ENCODE measurements around the gene PDE5A. TPM values are rescaled to one million over a fixed set of nuclear protein-coding genes. Genes with fewer than 3 reads are reported as not detected.

The PDE5A gene
- total RNA-seq, 2 experiments from 2014 or later, result 0.13 TPM; not detected in 1

DNA sequence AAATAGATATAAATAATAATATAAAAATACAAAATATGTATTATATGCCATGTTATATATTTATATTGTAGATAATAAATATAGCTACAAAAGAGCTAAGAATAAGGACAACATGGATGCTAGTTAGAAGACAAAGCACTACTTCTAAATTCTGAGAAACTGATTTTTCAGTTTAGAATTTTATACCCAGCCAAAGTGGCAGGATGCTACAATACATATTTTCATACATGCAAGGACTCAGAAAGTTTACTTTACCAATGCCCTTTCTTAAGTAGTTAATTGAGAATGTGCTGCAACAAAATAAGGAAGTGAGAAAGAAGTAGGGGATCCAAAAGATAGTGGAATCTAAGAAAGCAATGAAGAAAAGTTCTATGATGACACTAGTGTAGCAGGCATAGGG, 64.5 kb downstream of the PDE5A start:
- peaks cover 24% of the 10 kb centered on the region for H3K9me3 Mint-ChIP-seq (ENCODE audit: insufficient read depth)
- DNase-seq (no peak), ATAC-seq (no peak)
- H3K4me1 Mint-ChIP-seq (ENCODE audit: low read depth), result no peaks in the 10 kb centered on the region
- H3K27ac Mint-ChIP-seq, result no peak overlapping the region
- no peaks in the 10 kb centered on the region for H3K27me3 Mint-ChIP-seq (ENCODE audit: low read depth)
- H3K36me3 Mint-ChIP-seq (ENCODE audit: low read depth), result no peaks in the 10 kb centered on the region
- ChIA-PET CTCF (no interaction called here), POLR2A (no interaction called here)
- no peak overlapping the region for H3K4me3 Mint-ChIP-seq

DNA sequence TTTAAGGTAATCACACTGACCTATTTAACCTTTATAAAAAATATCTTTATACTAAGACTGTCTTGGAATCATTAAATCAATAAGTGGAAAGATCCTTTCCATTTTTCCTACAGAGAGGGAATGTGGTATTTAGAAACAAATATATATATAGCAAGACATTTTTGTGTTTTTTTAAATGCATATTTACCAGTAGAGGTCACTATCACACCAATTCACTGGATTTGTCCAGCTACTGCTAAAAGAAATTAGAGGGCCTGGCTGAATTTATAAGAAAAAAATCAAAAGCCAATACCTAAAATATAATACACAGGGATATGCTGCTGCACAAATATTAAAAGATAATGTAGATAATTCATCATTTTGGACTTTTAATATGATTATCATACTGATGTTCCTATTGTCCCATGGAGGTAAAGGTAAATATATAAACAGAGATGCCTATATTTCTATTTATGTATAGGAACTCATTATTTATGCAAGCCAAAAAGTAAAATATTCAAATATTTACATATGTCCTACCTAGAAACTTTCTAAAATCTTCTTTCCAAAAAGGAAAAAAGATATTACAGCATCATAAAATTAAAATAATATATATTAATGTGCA, 69.5 kb downstream of the PDE5A start:
- ChIA-PET POLR2A (no interaction called here), CTCF (interaction anchor here (0.7 to 3.8 kb wide), 4 partner anchors 69 to 509 kb away, joined by 3 to 20 read pairs (median 5); partner anchors contain the start of gene PDE5A)
- H3K9me3 Mint-ChIP-seq (ENCODE audit: insufficient read depth), result peaks cover 14% of the 10 kb centered on the region
- H3K4me1 Mint-ChIP-seq (ENCODE audit: low read depth), result no peaks in the 10 kb centered on the region
- H3K27me3 Mint-ChIP-seq (ENCODE audit: low read depth), result no peaks in the 10 kb centered on the region
- DNase-seq (no peak), ATAC-seq (no peak)
- H3K4me3 Mint-ChIP-seq, result no peak overlapping the region
- no peaks in the 10 kb centered on the region for H3K36me3 Mint-ChIP-seq (ENCODE audit: low read depth)
- H3K27ac Mint-ChIP-seq, result no peak overlapping the region

DNA sequence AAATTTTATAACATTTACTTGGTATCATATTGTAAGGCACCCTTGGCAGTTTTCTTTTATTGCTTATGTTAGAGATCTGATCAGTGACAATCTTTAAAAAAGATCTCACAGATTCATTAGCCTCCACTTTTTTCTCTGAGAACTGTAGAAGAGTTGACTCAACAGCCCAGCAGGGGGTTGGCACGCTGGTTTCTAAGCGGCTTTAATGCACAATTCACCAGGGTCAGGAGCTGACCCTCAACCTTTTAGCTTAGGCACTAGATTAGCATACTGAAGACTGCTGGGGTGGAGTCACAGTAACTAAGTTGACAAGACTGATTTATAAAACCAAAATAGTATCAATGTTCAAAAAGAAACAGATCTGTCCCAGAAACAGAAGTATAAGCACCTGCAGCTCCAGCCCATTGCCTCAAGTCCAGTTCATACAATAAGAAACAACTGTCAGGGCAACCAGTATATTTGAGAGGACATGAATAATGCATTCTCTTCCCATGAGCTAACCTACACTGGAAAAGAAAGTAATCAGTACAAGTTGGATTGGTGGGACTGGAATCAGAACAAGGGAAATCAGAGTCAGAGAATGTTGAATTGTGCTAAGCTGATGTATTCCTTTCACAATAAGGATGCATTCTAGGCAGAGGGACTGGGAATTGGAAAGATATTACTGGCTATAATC, 77.6 kb downstream of the PDE5A start:
- Mint-ChIP-seq H3K9me3 (ENCODE audit: insufficient read depth) (no peaks in the 10 kb centered on the region), H3K36me3 (ENCODE audit: low read depth) (peaks cover 2% of the 10 kb centered on the region), H3K27ac (no peak overlapping the region), H3K4me3 (no peak overlapping the region), H3K4me1 (ENCODE audit: low read depth) (no peaks in the 10 kb centered on the region), H3K27me3 (ENCODE audit: low read depth) (no peaks in the 10 kb centered on the region)
- DNase-seq, result no peak
- no peak for ATAC-seq
- ChIA-PET CTCF (no interaction called here), POLR2A (no interaction called here)

DNA sequence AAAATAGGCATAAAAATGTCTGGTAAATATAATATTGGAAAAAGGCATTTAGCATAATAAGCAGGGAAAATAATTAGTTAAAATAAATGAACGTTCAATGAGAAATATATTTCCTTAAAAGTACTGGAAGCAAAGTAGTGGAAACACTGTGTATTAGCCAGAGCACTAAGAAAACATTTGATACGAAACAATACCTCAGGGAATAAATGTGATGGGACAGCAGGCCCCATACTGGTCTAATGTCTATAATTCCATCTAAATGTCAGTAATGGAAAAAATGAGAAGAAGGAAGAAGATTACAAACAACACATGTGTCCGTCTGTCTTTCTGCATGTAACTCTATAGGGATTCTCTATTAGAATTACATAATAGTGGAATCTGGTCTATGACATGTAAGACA, 79.0 kb downstream of the PDE5A start:
- no peaks in the 10 kb centered on the region for H3K27me3 Mint-ChIP-seq (ENCODE audit: low read depth)
- DNase-seq, result no peak
- ATAC-seq, result no peak
- POLR2A ChIA-PET, result no interaction called here
- no peaks in the 10 kb centered on the region for H3K9me3 Mint-ChIP-seq (ENCODE audit: insufficient read depth)
- no peak overlapping the region for H3K4me3 Mint-ChIP-seq
- H3K4me1 Mint-ChIP-seq (ENCODE audit: low read depth), result no peaks in the 10 kb centered on the region
- CTCF ChIA-PET, result no interaction called here
- peaks cover 2% of the 10 kb centered on the region for H3K36me3 Mint-ChIP-seq (ENCODE audit: low read depth)
- H3K27ac Mint-ChIP-seq, result no peak overlapping the region

DNA sequence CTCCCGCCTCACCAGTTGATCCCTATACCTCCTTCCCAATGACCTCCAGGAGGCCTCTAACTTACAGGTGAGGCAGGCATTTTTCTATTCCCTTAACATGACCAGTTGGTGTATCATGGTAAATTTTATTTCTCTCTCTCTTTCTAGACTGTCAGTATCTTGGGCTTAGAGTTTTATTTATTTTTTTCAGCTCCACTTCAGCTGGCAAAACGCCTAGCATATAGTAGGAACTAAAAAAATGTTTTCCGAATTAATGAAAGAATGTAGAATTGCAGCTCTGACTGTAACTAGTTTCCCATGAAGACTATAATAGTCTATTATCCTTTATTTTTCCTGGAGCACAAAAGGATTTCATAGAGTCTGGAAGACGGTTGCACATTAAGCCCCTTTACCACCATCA, 84.8 kb downstream of the PDE5A start:
- ATAC-seq (no peak), DNase-seq (no peak)
- Mint-ChIP-seq H3K36me3 (ENCODE audit: low read depth) (no peaks in the 10 kb centered on the region), H3K4me3 (no peak overlapping the region), H3K4me1 (ENCODE audit: low read depth) (no peaks in the 10 kb centered on the region), H3K9me3 (ENCODE audit: insufficient read depth) (no peaks in the 10 kb centered on the region), H3K27ac (no peak overlapping the region), H3K27me3 (ENCODE audit: low read depth) (no peaks in the 10 kb centered on the region)
- POLR2A ChIA-PET, result no interaction called here
- CTCF ChIA-PET, result no interaction called here

DNA sequence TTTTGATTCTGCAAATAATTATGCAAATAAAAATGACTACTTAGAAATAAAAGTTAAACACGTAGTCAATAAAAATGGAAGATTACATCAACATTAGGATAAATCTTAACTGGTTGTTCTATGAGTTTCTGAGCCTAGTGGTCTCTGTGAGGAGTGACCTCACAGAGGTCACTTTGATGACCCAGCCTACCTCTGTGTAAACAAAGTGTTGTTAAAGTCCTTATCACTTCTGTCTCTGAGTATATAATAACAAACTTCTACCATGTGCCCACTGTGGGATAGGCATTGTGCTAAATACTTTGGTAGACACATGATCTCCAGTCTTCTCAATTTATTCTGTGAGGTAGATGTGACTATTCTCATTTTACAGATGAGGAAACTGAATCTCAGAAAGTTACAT, 85.4 kb downstream of the PDE5A start:
- no peaks in the 10 kb centered on the region for H3K36me3 Mint-ChIP-seq (ENCODE audit: low read depth)
- H3K4me1 Mint-ChIP-seq (ENCODE audit: low read depth), result no peaks in the 10 kb centered on the region
- no peak overlapping the region for H3K27ac Mint-ChIP-seq
- ChIA-PET CTCF (no interaction called here), POLR2A (no interaction called here)
- no peak overlapping the region for H3K4me3 Mint-ChIP-seq
- DNase-seq (no peak), ATAC-seq (no peak)
- no peaks in the 10 kb centered on the region for H3K9me3 Mint-ChIP-seq (ENCODE audit: insufficient read depth)
- no peaks in the 10 kb centered on the region for H3K27me3 Mint-ChIP-seq (ENCODE audit: low read depth)

DNA sequence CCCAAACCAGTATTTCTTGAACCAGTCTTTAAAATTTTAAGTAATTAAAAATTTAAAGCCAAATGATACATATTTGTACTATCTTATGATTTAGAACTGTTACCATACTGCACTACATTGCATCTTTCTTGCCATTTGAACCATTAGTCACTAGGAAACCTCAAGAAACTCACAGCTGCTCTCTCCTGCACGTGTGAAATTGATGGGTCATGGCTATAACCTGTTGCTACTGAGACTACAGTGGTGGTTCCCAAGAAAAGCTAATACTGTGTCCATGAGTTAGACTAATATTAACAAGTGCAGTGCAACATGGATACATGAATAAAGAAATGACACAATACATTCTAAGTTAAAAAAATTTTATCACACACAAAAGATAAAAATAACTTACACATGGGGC, 88.4 kb downstream of the PDE5A start:
- POLR2A ChIA-PET, result no interaction called here
- H3K4me1 Mint-ChIP-seq (ENCODE audit: low read depth), result no peaks in the 10 kb centered on the region
- ATAC-seq (no peak), DNase-seq (no peak)
- no peaks in the 10 kb centered on the region for H3K27me3 Mint-ChIP-seq (ENCODE audit: low read depth)
- H3K4me3 Mint-ChIP-seq, result no peak overlapping the region
- no peaks in the 10 kb centered on the region for H3K9me3 Mint-ChIP-seq (ENCODE audit: insufficient read depth)
- CTCF ChIA-PET, result no interaction called here
- no peaks in the 10 kb centered on the region for H3K36me3 Mint-ChIP-seq (ENCODE audit: low read depth)
- no peak overlapping the region for H3K27ac Mint-ChIP-seq

DNA sequence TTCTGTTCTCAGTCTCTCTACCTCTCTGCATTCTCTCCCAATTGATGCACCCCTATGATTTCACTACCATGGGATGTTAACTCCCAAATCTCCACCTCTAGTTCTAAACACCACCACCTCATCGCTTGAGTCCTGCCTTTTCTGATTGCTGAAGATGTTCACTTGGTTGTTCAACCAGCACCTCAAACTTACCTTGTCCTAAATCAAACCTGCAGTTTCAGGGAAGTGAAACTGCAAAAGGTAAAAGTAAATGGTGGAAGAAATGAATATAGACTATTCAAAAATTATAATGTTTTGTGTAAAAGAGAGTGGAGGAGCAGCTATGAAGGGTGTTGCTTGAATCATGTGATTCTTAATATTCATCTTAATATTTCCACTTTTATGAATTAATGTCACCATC, 91.0 kb downstream of the PDE5A start:
- H3K27ac Mint-ChIP-seq, result no peak overlapping the region
- no peaks in the 10 kb centered on the region for H3K4me1 Mint-ChIP-seq (ENCODE audit: low read depth)
- CTCF ChIA-PET, result no interaction called here
- ATAC-seq, result no peak
- POLR2A ChIA-PET, result no interaction called here
- H3K4me3 Mint-ChIP-seq, result no peak overlapping the region
- peaks cover 13% of the 10 kb centered on the region for H3K36me3 Mint-ChIP-seq (ENCODE audit: low read depth)
- no peaks in the 10 kb centered on the region for H3K9me3 Mint-ChIP-seq (ENCODE audit: insufficient read depth)
- no peak for DNase-seq
- no peaks in the 10 kb centered on the region for H3K27me3 Mint-ChIP-seq (ENCODE audit: low read depth)

DNA sequence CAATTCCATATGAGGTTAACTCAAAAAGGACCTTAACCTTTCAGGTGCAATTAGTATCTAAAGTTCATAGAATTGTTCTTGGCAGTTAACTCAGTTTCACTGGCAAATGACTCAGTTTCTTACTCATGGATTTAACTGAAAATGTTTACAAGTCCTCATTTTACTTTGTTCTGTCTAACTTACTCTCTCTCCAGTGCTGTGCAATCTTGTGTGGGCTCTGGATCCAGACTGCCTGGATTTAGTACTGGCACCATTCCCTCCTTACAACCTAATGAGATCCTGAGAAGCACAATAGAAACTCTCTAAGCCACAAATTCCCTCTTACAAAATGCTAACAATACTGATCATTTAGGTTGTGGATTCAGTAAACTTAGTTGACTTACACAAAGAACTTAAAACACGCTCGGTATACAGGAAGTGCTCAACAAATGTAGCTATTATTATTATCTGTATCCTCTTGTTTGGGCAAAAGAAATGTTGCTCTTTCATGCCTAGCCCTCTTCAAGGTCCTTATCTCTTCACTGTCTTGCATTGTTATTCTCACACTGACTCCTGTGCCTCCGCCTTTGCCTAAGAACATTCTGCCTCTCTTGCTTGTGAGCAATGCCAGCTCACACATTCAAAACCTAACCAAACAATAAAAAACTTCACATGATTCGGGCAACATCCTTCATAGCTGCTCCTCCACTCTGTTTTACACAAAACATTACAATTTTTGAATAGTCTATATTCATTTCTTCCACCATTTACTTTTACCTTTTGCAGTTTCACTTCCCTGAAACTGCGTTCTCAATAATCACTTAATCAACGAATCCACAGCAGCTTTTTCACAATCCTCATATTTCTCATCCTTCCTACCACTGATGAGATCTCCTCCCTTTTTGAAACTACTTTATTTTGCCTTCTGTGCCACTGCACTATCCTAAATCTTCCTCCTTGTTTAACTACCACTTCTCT, 91.8 kb downstream of the PDE5A start:
- Mint-ChIP-seq H3K27me3 (ENCODE audit: low read depth) (no peaks in the 10 kb centered on the region), H3K36me3 (ENCODE audit: low read depth) (peaks cover 13% of the 10 kb centered on the region), H3K4me3 (no peak overlapping the region), H3K4me1 (ENCODE audit: low read depth) (no peaks in the 10 kb centered on the region), H3K27ac (no peak overlapping the region), H3K9me3 (ENCODE audit: insufficient read depth) (no peaks in the 10 kb centered on the region)
- ATAC-seq (no peak), DNase-seq (no peak)
- ChIA-PET CTCF (no interaction called here), POLR2A (no interaction called here)

DNA sequence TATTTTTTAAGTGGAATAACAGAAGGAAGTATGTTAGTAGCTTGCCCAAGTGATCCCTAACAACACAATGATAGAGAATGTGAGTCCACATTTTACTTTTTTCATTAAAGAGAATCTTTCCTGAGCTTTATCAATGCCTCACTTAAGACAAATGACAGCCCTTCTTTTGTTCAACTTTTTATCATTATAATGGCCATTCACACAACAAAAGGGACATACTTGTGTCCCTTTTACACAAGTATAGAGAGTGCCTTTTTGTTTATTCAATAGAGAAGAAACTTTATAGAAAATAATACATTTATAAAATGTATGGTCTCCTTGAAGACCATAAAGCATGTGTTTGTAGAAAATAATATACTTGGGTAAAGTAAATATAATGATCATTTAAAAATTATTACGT, 96.3 kb downstream of the PDE5A start:
- H3K4me1 Mint-ChIP-seq (ENCODE audit: low read depth), result no peaks in the 10 kb centered on the region
- H3K27me3 Mint-ChIP-seq (ENCODE audit: low read depth), result no peaks in the 10 kb centered on the region
- no peak overlapping the region for H3K4me3 Mint-ChIP-seq
- no peak for ATAC-seq
- CTCF ChIA-PET, result no interaction called here
- H3K36me3 Mint-ChIP-seq (ENCODE audit: low read depth), result peaks cover 13% of the 10 kb centered on the region
- POLR2A ChIA-PET, result no interaction called here
- DNase-seq, result no peak
- no peaks in the 10 kb centered on the region for H3K9me3 Mint-ChIP-seq (ENCODE audit: insufficient read depth)
- no peak overlapping the region for H3K27ac Mint-ChIP-seq

DNA sequence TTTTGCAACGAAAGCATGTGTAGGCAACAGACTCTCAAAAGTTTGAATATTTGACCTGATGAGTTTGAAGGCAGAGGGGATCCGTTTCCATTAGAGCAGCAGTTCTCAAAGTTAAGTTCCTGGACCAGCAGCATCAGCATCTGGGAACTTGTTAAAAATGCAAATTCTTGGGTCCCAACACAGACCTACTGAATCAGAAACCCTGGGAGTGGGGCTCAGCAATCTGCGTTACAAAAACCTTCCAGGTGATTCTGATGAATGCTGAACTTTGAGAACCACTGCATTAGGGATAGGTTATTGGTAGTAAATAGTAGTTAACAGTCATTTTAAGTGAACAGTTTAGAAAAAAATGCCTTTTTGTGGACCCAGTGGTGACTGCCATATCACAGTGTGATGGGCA, 98.8 kb downstream of the PDE5A start:
- no peak for DNase-seq
- POLR2A ChIA-PET, result no interaction called here
- CTCF ChIA-PET, result no interaction called here
- Mint-ChIP-seq H3K27me3 (ENCODE audit: low read depth) (no peaks in the 10 kb centered on the region), H3K9me3 (ENCODE audit: insufficient read depth) (no peaks in the 10 kb centered on the region), H3K4me1 (ENCODE audit: low read depth) (no peaks in the 10 kb centered on the region), H3K27ac (no peak overlapping the region), H3K4me3 (no peak overlapping the region), H3K36me3 (ENCODE audit: low read depth) (peaks cover 12% of the 10 kb centered on the region)
- no peak for ATAC-seq

DNA sequence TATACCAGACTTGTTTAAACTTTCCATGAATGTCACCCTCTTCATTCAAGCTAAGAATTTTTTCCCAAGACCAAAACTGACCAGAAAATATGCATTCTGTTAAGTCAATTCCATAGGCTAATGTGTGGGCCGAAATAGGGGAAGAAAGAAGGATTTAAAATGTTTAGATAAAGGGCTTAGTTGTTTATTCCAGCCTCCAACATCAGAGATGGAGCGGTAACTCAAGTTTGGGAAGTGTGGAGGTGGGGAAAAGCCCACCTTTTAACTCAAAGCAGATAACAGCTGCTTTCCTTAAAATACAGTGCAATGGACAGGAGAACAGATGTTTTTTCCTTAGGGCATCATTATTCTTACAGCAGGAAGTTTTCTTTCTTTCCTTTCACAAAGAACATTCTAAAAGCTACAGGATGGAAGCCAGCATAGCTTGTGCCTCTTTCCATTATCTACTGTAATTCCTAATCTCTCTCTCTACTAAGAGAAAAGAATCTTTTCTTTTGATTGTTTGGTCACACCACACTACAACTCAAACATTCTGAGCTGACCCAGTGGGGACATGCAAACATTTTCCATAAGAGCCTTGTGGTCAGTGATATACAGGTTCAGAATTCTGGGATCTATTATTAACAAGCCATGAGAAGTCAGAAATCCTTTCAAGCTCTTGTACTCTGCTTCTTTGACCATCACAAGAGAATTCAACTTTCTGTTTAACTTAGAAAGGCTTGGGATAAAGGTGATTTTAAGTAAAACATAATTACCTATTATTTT, 101.6 kb downstream of the PDE5A start:
- ChIA-PET POLR2A (no interaction called here), CTCF (no interaction called here)
- Mint-ChIP-seq H3K4me1 (ENCODE audit: low read depth) (no peaks in the 10 kb centered on the region), H3K9me3 (ENCODE audit: insufficient read depth) (no peaks in the 10 kb centered on the region), H3K4me3 (no peak overlapping the region), H3K27ac (no peak overlapping the region), H3K27me3 (ENCODE audit: low read depth) (no peaks in the 10 kb centered on the region), H3K36me3 (ENCODE audit: low read depth) (peaks cover 6% of the 10 kb centered on the region)
- ATAC-seq, result no peak
- no peak for DNase-seq

All from activated CD8-positive, alpha-beta T cell treated with anti-CD3 and anti-CD28 coated beads, Interleukin-2, amount 10 ng/mL, durations not matched to agents 7 days and 5 days (primary cell).